Heart left ventricle (tissue), 16 donors: Measurements from ENCODE around the gene PEG3. TPM values are rescaled to one million over a fixed set of nuclear protein-coding genes. Genes with fewer than 3 reads are reported as not detected.

ENCODE experiments used
- ATAC-seq, 4 donors: fragments of 200-7000 bp; cut with Tn5 transposase; one replicate each; pipeline ENCODE4 v1.9.1; 2020 to 2022; ENCODE audit warnings: moderate library complexity in 4 of 4, mild to moderate bottlenecking in 3 of 4, moderate number of reproducible peaks in 1 of 4
- DNase-seq, 5 donors: peaks; one replicate each; pipeline ENCODE4 v3.0.0-alpha.2; 2020
- H3K27ac ChIP-seq, 12 donors: fragments of 200-600 bp; sonication (generic) in 4 of 12; one replicate each; pipeline versions ENCODE4 v1.5.0 to v1.8.0; 2016 to 2022; ENCODE audit warnings: mild to moderate bottlenecking in 2 of 12
- H3K27me3 ChIP-seq, 9 donors: fragments of 200-600 bp; sonication (generic) in 2 of 9; one replicate each; pipeline versions ENCODE4 v1.5.1 to v1.8.0; 2016 to 2022; ENCODE audit warnings: mild to moderate bottlenecking in 3 of 9
- H3K36me3 ChIP-seq, 9 donors: fragments of 200-600 bp; sonication (generic) in 2 of 9; one replicate each; pipeline versions ENCODE4 v1.5.0 to v1.8.0; 2018 to 2022; ENCODE audit warnings: mild to moderate bottlenecking in 2 of 9
- H3K4me1 ChIP-seq, 12 donors: fragments of 200-600 bp; sonication (generic) in 4 of 12; one replicate each; pipeline versions ENCODE4 v1.5.0 to v1.8.0; 2016 to 2022; ENCODE audit warnings: mild to moderate bottlenecking in 3 of 12
- H3K4me3 ChIP-seq, 12 donors: fragments of 200-600 bp; sonication (generic) in 4 of 12; one replicate each; pipeline versions ENCODE4 v1.5.0 to v1.8.0; 2017 to 2022; ENCODE audit warnings: mild to moderate bottlenecking in 9 of 12, moderate library complexity in 4 of 12
- H3K9me3 ChIP-seq, 12 donors: fragments of 200-600 bp; sonication (generic) in 4 of 12; one replicate each; pipeline versions ENCODE4 v1.5.0 to v1.8.0; 2016 to 2022; ENCODE audit warnings: mild to moderate bottlenecking in 1 of 12
- POLR2A ChIP-seq, 2 donors: fragments of 450-650 bp; IDR thresholded peaks; one replicate each; pipeline ENCODE4 v1.6.1; 2017; ENCODE audit warnings: antibody characterized with exemption in 2 of 2, mild to moderate bottlenecking in 2 of 2, moderate library complexity in 2 of 2
- WGBS, 4 donors: extraction: QIAGEN DNeasy Blood & Tissue Kit in 2 of 4; methylation state at CpG; one replicate each; pipeline versions ENCODE4 v1.1.5 to v1.1.7; 2013 to 2018; 5-methylcytosine and 5-hydroxymethylcytosine counted together
- intact Hi-C, 10 donors: fragments of 100-400 bp; cut with DNase I; formaldehyde crosslinking; loops; one replicate each; pipeline versions ENCODE4 v1.11.1 to v1.14.2; 2022
- polyA plus RNA-seq, 2 donors: library from polyadenylated mRNA; stranded (reverse); fragments of 200-250 nt; gene quantifications; one replicate each; pipeline ENCODE4 v1.2.3, GENCODE V29; 2013
- total RNA-seq, 9 donors: library from RNA; depleted of rRNA in 2 of 9; stranded (reverse); fragments of >200 nt in 2 of 9; fragmentation: NEBNext Ultra II Directional in 3 of 9; extraction: Animal tissue kit (Norgen Biotek cat#: 25700) in 3 of 9; gene quantifications; one replicate each; pipeline versions ENCODE4 v1.1.0 to v1.2.4, GENCODE V29; 2016 to 2023
- TF ChIP-seq, protein P1 (sequence below), 12 donors: fragments of 200-600 bp; sonication (generic) in 4 of 12; IDR thresholded peaks; one replicate each; pipeline versions ENCODE4 v1.5.0 to v1.8.0; 2018 to 2022; ENCODE audit warnings: antibody characterized with exemption in 12 of 12, mild to moderate bottlenecking in 5 of 12
- donor health status: ischemic (EF 13 %, LVEDD 7.1; RV severe dilation, severe dysfunction).
- donor health status: healthy with polysubstance abuse.
- donor health status: DM: no; HTN: yes; CAD: no.
- donor health status: DM: no; HTN: no; CAD: no.
- donor health status: ischemic (EF 25% LVEDD 6.9; RV normal size, moderate dysfunction).
- donor health status: ischemic (EF 25% LVEDD 5.7; RV mildly dilated, moderate dysfunction).
- donor health status: healthy.
- donor health status: DM: yes; HTN: yes; CAD: no.
- donor health status: ischemic (EF 35%, LVEDD 5.7; RV mildly dilated, moderate dysfunction).
- donor health status: nonischemic (EF 11% LVEDD 7.7; RV severe dilation, severe dysfunction).
- donor health status: DM: yes; HTN: yes; CAD: no.
- donor health status: PGD.
- donor health status: ischemic (EF 29% LVEDD 5.4; RV normal size, mild dysfunction).
- donor health status: nonischemic (EF 23%, LVEDD 6.1; RV moderate dilation, normal function).

The PEG3 gene
- total and polyA plus RNA-seq, 11 donors = 2.1 to 12.6 (median 7.7) TPM

DNA sequence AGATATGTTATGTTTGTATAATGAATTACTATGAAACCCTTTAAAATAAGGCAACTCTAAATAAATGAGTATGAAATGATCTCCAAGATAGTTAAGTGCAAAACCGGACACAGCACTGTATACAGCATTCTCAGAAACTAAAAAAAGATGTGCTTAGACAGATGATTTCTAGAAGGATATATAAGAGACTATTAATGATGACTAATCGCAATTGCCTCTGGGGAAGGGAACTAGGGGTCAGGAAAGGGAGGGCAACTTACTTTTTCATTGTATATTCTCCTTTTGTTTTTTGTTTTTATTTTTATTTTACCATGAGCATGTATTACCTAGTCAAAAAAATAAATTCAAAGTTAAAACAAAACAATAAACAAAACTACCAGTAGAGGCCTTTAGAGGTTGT, 12.8 kb downstream of the PEG3 start:
- Histone ChIP-seq H3K4me1 (peaks cover 0 to 8% (median 0%) of the 10 kb centered on the region in 12 donors), H3K36me3 (peaks cover 0 to 7% (median 1%) of the 10 kb centered on the region in 9 donors), H3K9me3 (no peaks in the 10 kb centered on the region), H3K27me3 (no peaks in the 10 kb centered on the region), H3K27ac (no peak overlapping the region), H3K4me3 (no peak overlapping the region)
- WGBS, 4 donors = 64 to 74% (median 67%) methylated on average over 2 of the region's 2 CpGs
- ATAC-seq (no peak), DNase-seq (no peak)
- TF ChIP-seq POLR2A (IDR thresholded peaks at IDR 0.05) = no peak
- TF ChIP-seq, protein P1, sequence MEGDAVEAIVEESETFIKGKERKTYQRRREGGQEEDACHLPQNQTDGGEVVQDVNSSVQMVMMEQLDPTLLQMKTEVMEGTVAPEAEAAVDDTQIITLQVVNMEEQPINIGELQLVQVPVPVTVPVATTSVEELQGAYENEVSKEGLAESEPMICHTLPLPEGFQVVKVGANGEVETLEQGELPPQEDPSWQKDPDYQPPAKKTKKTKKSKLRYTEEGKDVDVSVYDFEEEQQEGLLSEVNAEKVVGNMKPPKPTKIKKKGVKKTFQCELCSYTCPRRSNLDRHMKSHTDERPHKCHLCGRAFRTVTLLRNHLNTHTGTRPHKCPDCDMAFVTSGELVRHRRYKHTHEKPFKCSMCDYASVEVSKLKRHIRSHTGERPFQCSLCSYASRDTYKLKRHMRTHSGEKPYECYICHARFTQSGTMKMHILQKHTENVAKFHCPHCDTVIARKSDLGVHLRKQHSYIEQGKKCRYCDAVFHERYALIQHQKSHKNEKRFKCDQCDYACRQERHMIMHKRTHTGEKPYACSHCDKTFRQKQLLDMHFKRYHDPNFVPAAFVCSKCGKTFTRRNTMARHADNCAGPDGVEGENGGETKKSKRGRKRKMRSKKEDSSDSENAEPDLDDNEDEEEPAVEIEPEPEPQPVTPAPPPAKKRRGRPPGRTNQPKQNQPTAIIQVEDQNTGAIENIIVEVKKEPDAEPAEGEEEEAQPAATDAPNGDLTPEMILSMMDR (IDR thresholded peaks at IDR 0.05) = no peak
- intact Hi-C loops = no loop called here

DNA sequence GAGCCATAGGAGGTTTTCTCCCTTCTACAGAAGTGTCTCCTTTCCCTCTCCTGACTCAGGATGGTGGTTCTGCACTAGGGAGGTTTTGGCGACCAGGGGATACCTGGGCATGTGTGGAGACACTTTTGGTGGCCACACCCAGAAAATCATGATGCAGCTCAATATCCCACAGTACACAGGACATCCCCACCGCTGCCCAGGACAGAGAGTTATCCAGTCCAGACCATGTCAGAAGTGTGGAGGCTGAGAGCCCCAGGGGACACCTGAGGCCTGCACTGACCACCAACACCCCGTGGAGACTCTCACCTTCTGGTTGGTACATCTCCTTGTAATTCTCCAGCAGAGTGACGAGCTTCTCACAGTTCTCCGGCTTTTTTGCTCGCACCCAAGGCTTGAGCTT, 16.6 kb downstream of the PEG3 start:
- 87 to 93% (median 87%) methylated on average over 4 to 6 of the region's 6 CpGs for WGBS, 4 donors
- no peak overlapping the region for H3K27ac ChIP-seq
- intact Hi-C loops = no loop called here
- no peak for DNase-seq
- TF ChIP-seq, protein P1 (IDR thresholded peaks at IDR 0.05) = no peak
- TF ChIP-seq POLR2A (IDR thresholded peaks at IDR 0.05) = no peak
- no peaks in the 10 kb centered on the region for H3K27me3 ChIP-seq
- no peak overlapping the region for H3K4me3 ChIP-seq
- no peaks in the 10 kb centered on the region for H3K9me3 ChIP-seq
- peaks cover 0 to 40% (median 18%) of the 10 kb centered on the region in 9 donors for H3K36me3 ChIP-seq
- no peaks in the 10 kb centered on the region for H3K4me1 ChIP-seq
- ATAC-seq = no peak

DNA sequence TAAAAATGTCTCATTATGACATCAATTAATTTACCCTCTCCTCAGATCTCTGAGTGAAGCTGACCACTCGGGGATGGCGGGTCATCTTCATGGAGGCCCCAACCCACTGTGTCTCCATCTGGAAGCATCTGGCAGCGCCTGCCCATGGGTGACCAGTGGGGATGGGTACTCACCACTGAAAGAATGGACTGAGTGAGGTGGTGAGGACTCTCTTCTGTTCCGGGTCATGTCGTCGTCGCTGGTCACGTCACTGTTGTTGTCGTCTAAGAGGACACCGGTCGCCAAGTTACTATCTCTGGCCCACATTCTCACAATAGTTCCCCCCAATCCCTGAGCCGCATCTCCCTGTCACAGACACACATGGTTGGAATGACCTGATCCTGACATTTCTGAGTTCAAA, 17.1 kb downstream of the PEG3 start:
- TF ChIP-seq, protein P1 (IDR thresholded peaks at IDR 0.05) = no peak
- TF ChIP-seq POLR2A (IDR thresholded peaks at IDR 0.05) = no peak
- H3K27me3 ChIP-seq = no peaks in the 10 kb centered on the region
- DNase-seq (no peak), ATAC-seq (no peak)
- peaks cover 0 to 46% (median 19%) of the 10 kb centered on the region in 9 donors for H3K36me3 ChIP-seq
- intact Hi-C loops = no loop called here
- H3K4me3 ChIP-seq = no peak overlapping the region
- peaks cover 0 to 1% (median 0%) of the 10 kb centered on the region in 12 donors for H3K9me3 ChIP-seq
- no peak overlapping the region for H3K27ac ChIP-seq
- 77 to 86% (median 83%) methylated on average over 12 of the region's 12 CpGs for WGBS, 4 donors
- no peaks in the 10 kb centered on the region for H3K4me1 ChIP-seq

DNA sequence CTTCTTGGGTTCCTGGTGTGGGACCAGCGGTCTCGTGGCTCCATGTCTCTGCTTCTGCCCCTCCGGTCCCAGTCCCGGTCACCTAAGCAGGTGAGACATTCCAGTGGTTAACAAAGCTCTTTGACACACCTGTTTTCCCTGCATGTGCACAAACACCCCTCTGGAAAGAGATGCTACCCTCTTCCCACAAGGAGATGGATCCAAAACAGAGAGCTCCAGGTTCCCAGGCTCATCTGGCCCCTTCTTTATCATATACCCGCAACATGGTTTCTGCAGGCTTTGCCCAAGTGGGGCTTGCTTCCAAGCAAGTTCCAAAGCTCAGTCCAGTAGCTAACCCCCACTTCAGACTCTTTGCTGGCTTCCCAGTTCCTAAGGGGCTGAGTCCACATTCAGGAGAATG, 17.8 kb downstream of the PEG3 start:
- H3K4me1 ChIP-seq = no peaks in the 10 kb centered on the region
- TF ChIP-seq, protein P1 (IDR thresholded peaks at IDR 0.05) = no peak
- no peak for TF ChIP-seq POLR2A (IDR thresholded peaks at IDR 0.05)
- ATAC-seq = no peak
- no peak overlapping the region for H3K4me3 ChIP-seq
- H3K27ac ChIP-seq = no peak overlapping the region
- H3K9me3 ChIP-seq = peaks cover 0 to 4% (median 0%) of the 10 kb centered on the region in 12 donors
- no peaks in the 10 kb centered on the region for H3K27me3 ChIP-seq
- peaks cover 0 to 51% (median 20%) of the 10 kb centered on the region in 9 donors for H3K36me3 ChIP-seq
- DNase-seq = no peak
- 90 to 96% (median 92%) methylated on average over 5 of the region's 5 CpGs for WGBS, 4 donors
- intact Hi-C loops = no loop called here
